Measurements from ENCODE around the gene MUC15. TPM values are rescaled to one million over a fixed set of nuclear protein-coding genes. Genes with fewer than 3 reads are reported as not detected.
A peak's percentile ranks its signal among the peaks of the same experiment; 100 is the strongest.

Gene MUC15, protein sequence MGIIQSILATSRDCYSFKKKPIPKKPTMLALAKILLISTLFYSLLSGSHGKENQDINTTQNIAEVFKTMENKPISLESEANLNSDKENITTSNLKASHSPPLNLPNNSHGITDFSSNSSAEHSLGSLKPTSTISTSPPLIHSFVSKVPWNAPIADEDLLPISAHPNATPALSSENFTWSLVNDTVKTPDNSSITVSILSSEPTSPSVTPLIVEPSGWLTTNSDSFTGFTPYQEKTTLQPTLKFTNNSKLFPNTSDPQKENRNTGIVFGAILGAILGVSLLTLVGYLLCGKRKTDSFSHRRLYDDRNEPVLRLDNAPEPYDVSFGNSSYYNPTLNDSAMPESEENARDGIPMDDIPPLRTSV
- 10.5 TPM for total RNA-seq
- long read RNA-seq, transcript MUC15-205 (5 exons, 2,084 nt): major isoform, 6 of 7 reads
- long read RNA-seq, partial matches to known transcripts: 0 of 7 reads
- long read RNA-seq, other reads (novel, unspliced or antisense): 0 of 7 reads

DNA sequence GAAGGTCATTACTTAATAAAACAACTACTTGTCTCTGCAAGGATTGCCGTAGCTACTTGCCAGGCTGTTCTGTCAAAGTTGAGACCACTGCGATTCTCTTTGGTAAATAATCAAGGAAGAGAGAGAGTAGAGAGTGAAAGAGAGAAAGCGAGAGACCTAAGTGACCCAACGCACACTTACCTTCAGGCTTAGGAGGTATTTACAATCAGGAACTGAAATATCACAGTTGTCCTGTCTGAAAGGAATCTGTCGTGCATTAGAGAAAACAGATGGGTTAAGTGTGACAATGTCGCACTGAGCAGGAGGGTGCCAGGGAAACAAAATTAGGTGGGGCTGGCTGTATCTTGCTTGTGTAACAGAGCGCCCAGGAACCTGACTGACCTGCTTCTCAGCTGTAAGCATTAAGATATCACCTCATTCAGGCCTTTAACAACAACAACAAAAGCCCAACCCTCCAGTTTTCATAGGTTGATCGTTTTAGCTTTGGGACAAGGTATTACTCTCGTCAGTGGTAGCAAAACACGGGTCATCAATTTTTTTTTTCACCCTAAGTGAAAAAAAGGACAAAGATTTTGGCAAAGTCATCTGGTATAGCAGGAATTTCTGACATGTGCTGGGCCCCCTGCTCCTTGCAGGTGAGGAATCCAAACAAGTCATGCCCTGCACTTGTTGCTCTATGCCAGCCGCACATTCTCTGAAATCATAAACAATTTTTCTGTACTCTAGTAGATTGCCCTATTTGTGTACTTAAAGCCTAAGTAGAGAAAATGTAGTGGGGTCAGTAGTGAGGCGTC lies at the start of gene MUC15:
Gene MUC15 (minus strand): TSS at position 403 of the 794 bp plus-strand sequence. CDS start 5,169 bp downstream, outside the sequence.
- intact Hi-C loops (cut with DNase I): no loop called here
- DNase-seq (no peak), ATAC-seq (peak; percentile 79)
- peak within 1 kb of the TSS; percentile 69 for H3K27ac ChIP-seq
- no peaks in the 10 kb centered on the region for H3K36me3 ChIP-seq
- H3K9me3 ChIP-seq: no peaks in the 10 kb centered on the region
- no peaks in the 10 kb centered on the region for H3K27me3 ChIP-seq
- no peaks in the 10 kb centered on the region for H3K4me1 ChIP-seq
- TF ChIP-seq, protein P1, sequence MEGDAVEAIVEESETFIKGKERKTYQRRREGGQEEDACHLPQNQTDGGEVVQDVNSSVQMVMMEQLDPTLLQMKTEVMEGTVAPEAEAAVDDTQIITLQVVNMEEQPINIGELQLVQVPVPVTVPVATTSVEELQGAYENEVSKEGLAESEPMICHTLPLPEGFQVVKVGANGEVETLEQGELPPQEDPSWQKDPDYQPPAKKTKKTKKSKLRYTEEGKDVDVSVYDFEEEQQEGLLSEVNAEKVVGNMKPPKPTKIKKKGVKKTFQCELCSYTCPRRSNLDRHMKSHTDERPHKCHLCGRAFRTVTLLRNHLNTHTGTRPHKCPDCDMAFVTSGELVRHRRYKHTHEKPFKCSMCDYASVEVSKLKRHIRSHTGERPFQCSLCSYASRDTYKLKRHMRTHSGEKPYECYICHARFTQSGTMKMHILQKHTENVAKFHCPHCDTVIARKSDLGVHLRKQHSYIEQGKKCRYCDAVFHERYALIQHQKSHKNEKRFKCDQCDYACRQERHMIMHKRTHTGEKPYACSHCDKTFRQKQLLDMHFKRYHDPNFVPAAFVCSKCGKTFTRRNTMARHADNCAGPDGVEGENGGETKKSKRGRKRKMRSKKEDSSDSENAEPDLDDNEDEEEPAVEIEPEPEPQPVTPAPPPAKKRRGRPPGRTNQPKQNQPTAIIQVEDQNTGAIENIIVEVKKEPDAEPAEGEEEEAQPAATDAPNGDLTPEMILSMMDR (IDR thresholded peaks at IDR 0.05): no peak
- peak within 1 kb of the TSS; percentile 29 for H3K4me3 ChIP-seq

DNA sequence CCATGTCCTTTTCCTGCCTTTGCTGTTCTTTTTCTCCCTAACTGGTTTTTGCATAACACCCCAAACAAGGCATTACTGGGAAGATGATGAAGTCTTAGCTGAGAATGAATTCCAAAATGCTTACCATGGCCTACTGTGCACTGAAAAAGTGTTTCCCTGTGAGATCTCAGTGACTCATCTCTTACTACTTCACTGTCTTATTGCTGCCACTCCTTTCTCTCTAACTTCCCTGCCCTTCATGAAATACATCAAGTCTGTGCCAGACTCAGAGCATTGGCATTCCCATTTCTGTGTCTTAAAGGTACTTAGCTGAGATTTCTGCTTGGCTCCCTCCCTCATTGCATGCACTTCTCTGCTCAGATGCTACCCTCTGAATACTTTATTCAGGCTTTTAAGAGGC lies 49.1 kb upstream of the MUC15 start:
- Histone ChIP-seq H3K36me3 (no peaks in the 10 kb centered on the region), H3K4me1 (no peaks in the 10 kb centered on the region), H3K4me3 (no peak overlapping the region), H3K9me3 (no peaks in the 10 kb centered on the region), H3K27ac (no peak overlapping the region), H3K27me3 (no peaks in the 10 kb centered on the region)
- no peak for DNase-seq
- ATAC-seq: no peak
- intact Hi-C loops (cut with DNase I): no loop called here
- TF ChIP-seq, protein P1 (IDR thresholded peaks at IDR 0.05): no peak

DNA sequence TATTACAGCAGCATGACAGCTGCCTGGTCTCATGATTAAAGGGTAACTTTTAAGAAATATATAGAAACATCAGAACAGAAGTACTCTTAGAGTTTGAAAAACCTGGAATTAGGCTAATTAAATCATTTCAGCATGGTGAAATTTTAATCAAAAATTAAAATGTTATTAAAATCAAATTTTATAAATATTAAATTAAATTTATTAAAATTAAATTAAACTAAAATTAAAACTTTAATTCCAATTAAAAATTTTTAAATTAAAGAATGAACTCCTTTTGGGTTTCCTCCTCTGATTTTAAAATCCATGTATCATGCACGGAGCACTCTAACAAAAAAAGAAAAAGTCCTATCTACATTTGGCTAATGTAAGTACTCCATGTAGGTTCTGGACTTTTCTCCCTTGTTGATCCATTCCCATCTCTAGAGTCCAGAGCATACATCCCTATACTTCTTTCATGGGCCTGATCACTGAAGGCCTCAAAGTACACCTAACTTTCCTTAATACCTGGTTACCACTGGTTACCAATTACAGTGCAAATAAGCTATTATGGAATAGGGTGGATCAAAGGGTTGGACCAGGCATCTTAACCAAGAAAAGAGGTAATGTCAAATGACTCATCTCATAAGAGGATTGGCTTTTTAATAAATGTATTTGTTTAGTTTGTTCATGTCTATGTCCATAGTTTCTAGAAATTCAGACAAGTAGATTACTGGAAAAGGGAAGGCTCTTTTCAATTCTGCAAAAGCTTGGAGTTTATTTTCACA lies 48.4 kb upstream of the MUC15 start:
- no peaks in the 10 kb centered on the region for H3K4me1 ChIP-seq
- H3K4me3 ChIP-seq: no peak overlapping the region
- no peak for DNase-seq
- TF ChIP-seq, protein P1 (IDR thresholded peaks at IDR 0.05): no peak
- H3K27me3 ChIP-seq: no peaks in the 10 kb centered on the region
- ATAC-seq: no peak
- H3K9me3 ChIP-seq: no peaks in the 10 kb centered on the region
- no peaks in the 10 kb centered on the region for H3K36me3 ChIP-seq
- H3K27ac ChIP-seq: no peak overlapping the region
- intact Hi-C loops (cut with DNase I): no loop called here

DNA sequence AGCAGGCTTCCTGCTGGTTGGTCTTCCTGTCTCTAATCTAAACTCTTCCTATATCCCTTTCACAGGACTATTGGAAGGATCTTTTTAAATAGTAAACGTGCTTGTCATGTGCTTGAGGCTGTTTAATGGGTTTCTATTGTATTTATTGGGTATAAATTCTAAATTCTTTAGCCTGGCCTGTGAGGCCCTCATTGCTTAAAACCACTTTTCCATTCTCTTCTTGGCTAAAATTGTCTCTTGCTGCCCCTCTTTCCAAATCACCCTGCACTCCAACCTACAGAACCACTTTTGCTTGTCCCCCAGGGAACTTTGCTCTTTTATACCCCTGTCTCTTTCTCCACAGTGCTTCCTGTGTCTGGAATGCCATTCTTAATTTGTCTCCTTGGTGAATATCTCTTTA lies 46.4 kb upstream of the MUC15 start:
- Histone ChIP-seq H3K4me1 (no peaks in the 10 kb centered on the region), H3K27ac (no peak overlapping the region), H3K27me3 (no peaks in the 10 kb centered on the region), H3K36me3 (no peaks in the 10 kb centered on the region), H3K4me3 (no peak overlapping the region), H3K9me3 (no peaks in the 10 kb centered on the region)
- no peak for DNase-seq
- intact Hi-C loops (cut with DNase I): no loop called here
- TF ChIP-seq, protein P1 (IDR thresholded peaks at IDR 0.05): no peak
- no peak for ATAC-seq

DNA sequence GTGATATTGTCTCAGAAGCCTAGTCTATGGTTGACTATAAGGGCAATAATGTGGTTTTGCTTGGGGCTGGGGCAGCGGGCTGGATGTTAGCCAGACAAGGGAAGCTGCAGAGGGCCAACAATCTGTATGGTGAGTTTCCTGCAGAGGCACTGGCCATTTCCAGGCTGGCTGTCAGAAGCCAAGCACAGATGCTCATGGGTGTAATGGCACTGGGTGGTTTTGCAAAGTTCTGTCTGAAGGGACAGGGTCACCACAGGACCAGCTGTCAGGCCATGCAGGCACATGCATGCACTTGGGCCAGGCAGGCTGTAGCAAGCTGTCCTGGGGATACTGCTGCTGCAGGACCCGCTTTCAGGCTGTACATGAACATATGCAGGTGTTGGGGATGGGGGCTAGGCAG lies 41.7 kb upstream of the MUC15 start:
- TF ChIP-seq, protein P1 (IDR thresholded peaks at IDR 0.05): no peak
- ATAC-seq: peak; percentile 20
- no peaks in the 10 kb centered on the region for H3K27me3 ChIP-seq
- H3K4me3 ChIP-seq: no peak overlapping the region
- no peak for DNase-seq
- no peaks in the 10 kb centered on the region for H3K36me3 ChIP-seq
- no peak overlapping the region for H3K27ac ChIP-seq
- intact Hi-C loops (cut with DNase I): no loop called here
- H3K9me3 ChIP-seq: no peaks in the 10 kb centered on the region
- no peaks in the 10 kb centered on the region for H3K4me1 ChIP-seq

Data from upper lobe of right lung (tissue), 1 donor.